Transverse colon (tissue), 4 donors: ENCODE results near the gene VPS35L.

Experiments used
- EP300 ChIP-seq: sonication (generic); formaldehyde crosslinking; IDR thresholded peaks from one replicate; pipeline ENCODE4 v1.6.1; 2017; ENCODE audit warnings: antibody characterized with exemption, low read depth
- POLR2A ChIP-seq: fragments of 450-650 bp; IDR thresholded peaks from one replicate; pipeline ENCODE4 v1.6.1; 2016; ENCODE audit warnings: antibody characterized with exemption, mild to moderate bottlenecking, moderate library complexity
- POLR2AphosphoS5 ChIP-seq, 3 donors: sonication (generic); formaldehyde crosslinking; IDR thresholded peaks; one replicate each; pipeline ENCODE4 v1.6.1; 2016; ENCODE audit warnings: antibody characterized with exemption in 3 of 3
- TF ChIP-seq, protein P1 (sequence below), 5 experiments: fragments of 200-600 bp in 3 of 5; fragments of 450-650 bp in 2 of 5; sonication (generic) in 3 of 5; IDR thresholded peaks; 1 replicate in 2 of 5; 2 replicates in 3 of 5; pipeline ENCODE4 v1.5.1; 2016 to 2017; ENCODE audit warnings: antibody characterized with exemption in 5 of 5, inconsistent platforms in 3 of 5, mild to moderate bottlenecking in 2 of 5, moderate library complexity in 1 of 5

DNA sequence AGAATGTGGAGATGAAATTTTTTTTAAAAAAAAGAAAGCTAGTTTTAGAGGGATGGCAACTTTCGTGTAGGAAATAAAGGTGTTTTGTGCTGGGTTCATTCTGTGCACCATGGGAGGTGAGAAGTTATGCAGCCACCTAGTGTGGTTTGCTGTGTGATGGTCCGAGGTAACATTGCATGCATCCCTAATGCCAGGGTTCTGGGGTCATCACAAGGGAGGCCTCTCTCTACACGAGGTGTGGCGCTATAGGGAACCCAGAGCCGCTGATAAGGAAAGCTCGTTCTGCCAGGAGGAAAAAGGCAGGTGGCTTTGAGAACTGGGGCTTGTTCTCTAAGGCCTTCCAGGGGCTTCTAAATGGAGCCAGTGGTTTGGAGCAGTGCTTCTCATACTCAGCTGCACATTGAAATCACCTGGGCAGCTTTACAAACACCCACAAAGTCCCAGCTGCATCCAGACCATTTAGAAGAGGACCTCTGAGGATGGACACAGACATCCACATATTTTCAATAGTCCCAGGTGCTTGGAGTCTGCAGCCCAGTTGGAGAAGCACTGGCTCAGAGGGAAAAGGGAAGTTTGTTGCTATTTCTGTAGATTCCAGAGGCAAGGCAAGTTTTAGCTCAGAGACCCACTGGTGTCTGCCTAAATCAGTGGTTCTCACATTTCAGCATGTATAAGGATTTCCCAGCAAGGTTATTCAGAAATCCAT lies 43.5 kb downstream of the VPS35L start:
- TF ChIP-seq, protein P1, sequence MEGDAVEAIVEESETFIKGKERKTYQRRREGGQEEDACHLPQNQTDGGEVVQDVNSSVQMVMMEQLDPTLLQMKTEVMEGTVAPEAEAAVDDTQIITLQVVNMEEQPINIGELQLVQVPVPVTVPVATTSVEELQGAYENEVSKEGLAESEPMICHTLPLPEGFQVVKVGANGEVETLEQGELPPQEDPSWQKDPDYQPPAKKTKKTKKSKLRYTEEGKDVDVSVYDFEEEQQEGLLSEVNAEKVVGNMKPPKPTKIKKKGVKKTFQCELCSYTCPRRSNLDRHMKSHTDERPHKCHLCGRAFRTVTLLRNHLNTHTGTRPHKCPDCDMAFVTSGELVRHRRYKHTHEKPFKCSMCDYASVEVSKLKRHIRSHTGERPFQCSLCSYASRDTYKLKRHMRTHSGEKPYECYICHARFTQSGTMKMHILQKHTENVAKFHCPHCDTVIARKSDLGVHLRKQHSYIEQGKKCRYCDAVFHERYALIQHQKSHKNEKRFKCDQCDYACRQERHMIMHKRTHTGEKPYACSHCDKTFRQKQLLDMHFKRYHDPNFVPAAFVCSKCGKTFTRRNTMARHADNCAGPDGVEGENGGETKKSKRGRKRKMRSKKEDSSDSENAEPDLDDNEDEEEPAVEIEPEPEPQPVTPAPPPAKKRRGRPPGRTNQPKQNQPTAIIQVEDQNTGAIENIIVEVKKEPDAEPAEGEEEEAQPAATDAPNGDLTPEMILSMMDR (IDR thresholded peaks at IDR 0.05), result no peak
- TF ChIP-seq EP300, result no peak
- no peak for TF ChIP-seq POLR2AphosphoS5 (IDR thresholded peaks at IDR 0.05)
- TF ChIP-seq POLR2A, result no peak
